AG04449 (cell line): ENCODE results near the gene COL26A1.
A peak's percentile ranks its signal among the peaks of the same experiment; 100 is the strongest.

Experiments used
- CTCF ChIA-PET: fragments of 350-600 bp; formaldehyde crosslinking; extraction: SDS; loops from one replicate; lab custom pipeline; 2021; ENCODE audit warnings: antibody characterized with exemption; lab: Yijun Ruan, JAX
- POLR2A ChIA-PET: fragments of 400-600, 350-600 bp; formaldehyde crosslinking; extraction: SDS; loops from one replicate; lab custom pipeline; 2020; ENCODE audit warnings: antibody characterized with exemption, inconsistent platforms; lab: Yijun Ruan, JAX
- DNase-seq: peaks from one replicate; pipeline ENCODE4 v3.0.0-alpha.2; 2010; ENCODE audit warnings: low read depth, low spot score
- H3K4me3 ChIP-seq: 2 replicates; pipeline ENCODE4 v1.5.1; 2011; ENCODE audit warnings: low read depth, mild to moderate bottlenecking, control low read depth, low read length
- TF ChIP-seq, protein P1 (sequence below): IDR thresholded peaks from one replicate; pipeline ENCODE4 v1.5.1; 2011; ENCODE audit warnings: mild to moderate bottlenecking, moderate library complexity, low read length, control low read depth, inconsistent platforms; ENCODE audit not compliant: insufficient read depth; ENCODE audit errors: missing control alignments

COL26A1 gene

GRCh38 chr7:101402835-101403234 lies 40.2 kb downstream of the COL26A1 start:
- POLR2A ChIA-PET: no interaction called here
- no peak for DNase-seq
- H3K4me3 ChIP-seq: no peak overlapping the region
- CTCF ChIA-PET: interaction anchor here (2.0 to 3.4 kb wide), 2 partner anchors 9 to 38 kb away, joined by 7 to 10 read pairs; no protein-coding TSS in a partner anchor
- TF ChIP-seq, protein P1, sequence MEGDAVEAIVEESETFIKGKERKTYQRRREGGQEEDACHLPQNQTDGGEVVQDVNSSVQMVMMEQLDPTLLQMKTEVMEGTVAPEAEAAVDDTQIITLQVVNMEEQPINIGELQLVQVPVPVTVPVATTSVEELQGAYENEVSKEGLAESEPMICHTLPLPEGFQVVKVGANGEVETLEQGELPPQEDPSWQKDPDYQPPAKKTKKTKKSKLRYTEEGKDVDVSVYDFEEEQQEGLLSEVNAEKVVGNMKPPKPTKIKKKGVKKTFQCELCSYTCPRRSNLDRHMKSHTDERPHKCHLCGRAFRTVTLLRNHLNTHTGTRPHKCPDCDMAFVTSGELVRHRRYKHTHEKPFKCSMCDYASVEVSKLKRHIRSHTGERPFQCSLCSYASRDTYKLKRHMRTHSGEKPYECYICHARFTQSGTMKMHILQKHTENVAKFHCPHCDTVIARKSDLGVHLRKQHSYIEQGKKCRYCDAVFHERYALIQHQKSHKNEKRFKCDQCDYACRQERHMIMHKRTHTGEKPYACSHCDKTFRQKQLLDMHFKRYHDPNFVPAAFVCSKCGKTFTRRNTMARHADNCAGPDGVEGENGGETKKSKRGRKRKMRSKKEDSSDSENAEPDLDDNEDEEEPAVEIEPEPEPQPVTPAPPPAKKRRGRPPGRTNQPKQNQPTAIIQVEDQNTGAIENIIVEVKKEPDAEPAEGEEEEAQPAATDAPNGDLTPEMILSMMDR: no peak

DNA sequence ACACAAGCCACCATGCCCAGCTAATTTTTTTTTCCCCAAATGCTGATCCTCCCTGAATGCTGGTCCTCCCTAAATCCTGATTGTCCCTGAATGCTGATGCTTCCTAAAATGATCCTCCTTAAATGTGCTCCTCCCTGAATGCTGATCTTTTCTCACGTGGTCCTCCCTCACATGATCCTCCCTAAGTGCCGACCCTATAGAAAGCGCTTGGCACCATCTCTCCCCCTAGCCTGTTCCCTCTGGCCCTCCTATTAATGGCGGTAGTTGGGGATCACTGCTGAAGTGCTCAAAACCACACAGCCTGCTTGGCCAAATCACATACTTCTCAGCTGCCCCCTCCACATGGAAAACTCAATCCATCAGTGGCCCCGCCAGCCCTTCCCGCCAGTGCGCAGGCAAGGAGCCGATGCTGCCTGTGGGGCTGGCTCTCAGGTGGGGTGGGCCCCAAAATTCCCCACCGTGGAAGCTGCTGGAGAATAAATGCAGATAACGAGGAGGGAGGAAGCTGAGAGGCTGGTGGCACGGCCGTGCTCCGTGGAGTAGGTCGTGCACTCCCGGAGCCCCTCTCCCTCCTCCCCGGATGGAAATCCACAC lies 42.9 kb downstream of the COL26A1 start:
- ChIA-PET CTCF (interaction anchor here (0.8 to 1.3 kb wide), 5 partner anchors 8 to 90 kb away, joined by 3 to 4 read pairs (median 3); partner anchors contain the start of gene COL26A1), POLR2A (no interaction called here)
- TF ChIP-seq, protein P1: no peak
- H3K4me3 ChIP-seq: no peak overlapping the region
- no peak for DNase-seq

- no peak overlapping the region for H3K4me3 ChIP-seq
- CTCF ChIA-PET: interaction anchor here (0.7 to 3.8 kb wide), 20 partner anchors 8 to 129 kb away, joined by 3 to 64 read pairs (median 8); partner anchors contain the start of genes COL26A1 and IFT22
- no peak for DNase-seq
- POLR2A ChIA-PET: no interaction called here
- TF ChIP-seq, protein P1: peak; percentile 87
Measured at GRCh38 chr7:101410743-101411507, 48.2 kb downstream of the COL26A1 start.

- ChIA-PET POLR2A (no interaction called here), CTCF (interaction anchor here (0.7 to 3.8 kb wide), 22 partner anchors 8 to 129 kb away, joined by 3 to 64 read pairs (median 6); partner anchors contain the start of genes COL26A1 and IFT22)
- H3K4me3 ChIP-seq: no peak overlapping the region
- DNase-seq: no peak
- TF ChIP-seq, protein P1: no peak
Measured at GRCh38 chr7:101411508-101411874, 48.8 kb downstream of the COL26A1 start.

- ChIA-PET CTCF (interaction anchor here (0.5 to 3.8 kb wide), 4 partner anchors 8 to 94 kb away, joined by 3 to 64 read pairs (median 6); partner anchors contain the start of gene COL26A1), POLR2A (no interaction called here)
- TF ChIP-seq, protein P1: no peak
- H3K4me3 ChIP-seq: no peak overlapping the region
- DNase-seq: no peak
Measured at GRCh38 chr7:101412976-101413375, 50.3 kb downstream of the COL26A1 start.

DNA sequence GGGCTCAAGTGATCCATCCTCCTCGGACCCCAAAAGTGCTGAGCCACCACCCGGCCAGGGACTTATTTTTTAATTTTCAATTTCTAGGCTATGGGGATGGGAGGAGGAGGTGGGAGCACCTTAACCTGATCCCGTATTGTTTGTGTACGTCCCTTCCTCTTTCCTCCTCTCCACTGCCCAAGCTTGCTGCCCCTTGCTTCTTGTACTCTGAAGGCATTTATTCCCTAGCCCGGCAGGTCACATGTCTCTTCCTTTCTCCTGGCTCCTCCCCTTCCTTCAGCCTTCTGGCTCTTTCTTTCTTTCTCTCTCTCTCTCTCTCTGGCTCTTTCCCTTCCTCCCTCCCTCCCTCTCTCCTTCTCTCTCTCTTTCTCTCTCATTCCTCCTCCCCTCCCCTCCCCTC lies 56.0 kb downstream of the COL26A1 start:
- TF ChIP-seq, protein P1: no peak
- POLR2A ChIA-PET: no interaction called here
- CTCF ChIA-PET: interaction anchor here (1.0 to 6.8 kb wide), 2 partner anchors 8 to 54 kb away, joined by 3 to 36 read pairs; no protein-coding TSS in a partner anchor
- no peak for DNase-seq
- H3K4me3 ChIP-seq: no peak overlapping the region
